SK-N-SH (cell line): ENCODE results near the gene XRN2. TPM values are rescaled to one million over a fixed set of nuclear protein-coding genes. Genes with fewer than 3 reads are reported as not detected.

Experiments used
- CTCF ChIA-PET: fragments of 300-600, 350-600 bp; formaldehyde crosslinking; extraction: SDS; loops from one replicate; lab custom pipeline; 2021; lab: Yijun Ruan, JAX
- POLR2A ChIA-PET: fragments of 350-600 bp; sonication (Branson Sonifier 250); formaldehyde crosslinking; extraction: SDS; loops from one replicate; lab custom pipeline; 2020; ENCODE audit warnings: antibody characterized with exemption, inconsistent platforms; lab: Yijun Ruan, JAX
- DNase-seq: peaks from one replicate; pipeline ENCODE4 v3.0.0; 2012
- H2AFZ ChIP-seq: fragments of 200-600 bp; sonication (generic); 2 replicates; pipeline ENCODE4 v1.8.1; 2016; ENCODE audit warnings: antibody characterized with exemption, mild to moderate bottlenecking, low read depth
- H3F3A ChIP-seq: fragments of 200-600 bp; sonication (generic); replicated peaks from 2 replicates; pipeline ENCODE3; 2016; ENCODE audit warnings: antibody characterized with exemption, mild to moderate bottlenecking; ENCODE audit not compliant: insufficient read depth
- H3K27ac ChIP-seq, 2 experiments: fragments of 200-500 bp in 1 of 2; fragments of 200-600 bp in 1 of 2; sonication (Bioruptor generic) in 1 of 2; sonication (generic), shearing (Covaris generic) in 1 of 2; 2 replicates each; pipeline versions ENCODE4 v1.5.1 to v1.6.1; 2014 to 2016; ENCODE audit warnings: low read depth in 2 of 2, inconsistent platforms in 1 of 2, low read length in 1 of 2, mild to moderate bottlenecking in 1 of 2, mixed read lengths in 1 of 2
- H3K27me3 ChIP-seq: fragments of 200-600 bp; sonication (generic), shearing (Covaris generic); 2 replicates; pipeline ENCODE4 v1.6.1; 2016; ENCODE audit warnings: mixed run types; ENCODE audit not compliant: insufficient read depth
- H3K36me3 ChIP-seq, 2 experiments: fragments of 200-500 bp in 1 of 2; fragments of 200-600 bp in 1 of 2; sonication (Bioruptor generic) in 1 of 2; sonication (generic) in 1 of 2; replicated peaks in 1 of 2; 2 replicates each; pipeline versions ENCODE3 to v1.5.1; 2014 to 2016; ENCODE audit warnings: low read length in 1 of 2, mild to moderate bottlenecking in 1 of 2; ENCODE audit not compliant: insufficient read depth in 2 of 2, control insufficient read depth in 1 of 2
- H3K4me1 ChIP-seq, 2 experiments: fragments of 200-500 bp in 1 of 2; fragments of 200-600 bp in 1 of 2; sonication (Bioruptor generic) in 1 of 2; sonication (generic), shearing (Covaris generic) in 1 of 2; 2 replicates each; pipeline versions ENCODE4 v1.5.1 to v1.6.1; 2014 to 2016; ENCODE audit warnings: low read depth in 1 of 2, low read length in 1 of 2, mixed run types in 1 of 2; ENCODE audit not compliant: insufficient read depth in 2 of 2, control insufficient read depth in 1 of 2
- H3K4me2 ChIP-seq: fragments of 200-600 bp; sonication (generic), shearing (Covaris generic); 2 replicates; pipeline ENCODE4 v1.6.1; 2017; ENCODE audit warnings: mixed run types
- H3K4me3 ChIP-seq, 2 experiments: fragments of 200-500 bp in 1 of 2; fragments of 200-600 bp in 1 of 2; sonication (Bioruptor generic) in 1 of 2; sonication (generic), shearing (Covaris generic) in 1 of 2; 2 replicates each; pipeline versions ENCODE4 v1.5.1 to v1.8.1; 2014 to 2016; ENCODE audit warnings: low read depth in 2 of 2, inconsistent platforms in 1 of 2, low read length in 1 of 2, mild to moderate bottlenecking in 1 of 2, mixed read lengths in 1 of 2, moderate library complexity in 1 of 2
- H3K79me2 ChIP-seq: fragments of 200-600 bp; sonication (generic); 2 replicates; pipeline ENCODE4 v1.8.1; 2017; ENCODE audit warnings: mild to moderate bottlenecking; ENCODE audit not compliant: insufficient read depth
- H3K9ac ChIP-seq: fragments of 200-600 bp; sonication (generic); 2 replicates; pipeline ENCODE4 v1.6.1; 2017; ENCODE audit warnings: mixed run types
- H3K9me2 ChIP-seq: fragments of 200-600 bp; sonication (generic); 2 replicates; pipeline ENCODE4 v1.6.1; 2017; ENCODE audit warnings: mixed run types
- H3K9me3 ChIP-seq: fragments of 200-600 bp; sonication (generic); 2 replicates; pipeline ENCODE4 v1.6.1; 2017; ENCODE audit warnings: mixed run types, mild to moderate bottlenecking, moderate library complexity
- H4K20me1 ChIP-seq: fragments of 200-600 bp; sonication (generic); 2 replicates; pipeline ENCODE4 v1.6.1; 2017; ENCODE audit warnings: mild to moderate bottlenecking, mixed run types; ENCODE audit not compliant: insufficient read depth
- CHD2 ChIP-seq: fragments of 150-350 bp; IDR thresholded peaks from 2 replicates; pipeline ENCODE4 v1.6.1; 2018; ENCODE audit warnings: low read length; ENCODE audit not compliant: partially characterized antibody
- CTCF ChIP-seq: fragments of 200-600 bp; sonication (generic); IDR thresholded peaks from 2 replicates; pipeline ENCODE4 v1.6.1; 2017; ENCODE audit warnings: antibody characterized with exemption, mild to moderate bottlenecking, moderate library complexity
- ELF1 ChIP-seq: IDR thresholded peaks from 2 replicates; pipeline ENCODE4 v1.4.0; 2012
- FOSL2 ChIP-seq: IDR thresholded peaks from 2 replicates; pipeline ENCODE4 v1.4.0; 2012; ENCODE audit warnings: low read depth, mild to moderate bottlenecking, moderate library complexity, borderline replicate concordance
- GATA2 ChIP-seq: sonication (generic); formaldehyde crosslinking; IDR thresholded peaks from 2 replicates; pipeline ENCODE4 v1.5.0; 2020; ENCODE audit warnings: mild to moderate bottlenecking, missing genetic modification reagents
- IRF3 ChIP-seq: fragments of 150-350 bp; IDR thresholded peaks from 2 replicates; pipeline ENCODE4 v1.6.1; 2016; ENCODE audit warnings: mild to moderate bottlenecking, low read depth, low read length
- JUND ChIP-seq: IDR thresholded peaks from 2 replicates; pipeline ENCODE4 v1.4.0; 2012
- MEF2A ChIP-seq: IDR thresholded peaks from 2 replicates; pipeline ENCODE4 v1.4.0; 2012; ENCODE audit warnings: low read depth, borderline replicate concordance
- MXI1 ChIP-seq: IDR thresholded peaks from 2 replicates; pipeline ENCODE4 v1.6.1; 2012; ENCODE audit warnings: mild to moderate bottlenecking, low read depth, low read length, improper control_type of control experiment
- NFIC ChIP-seq: IDR thresholded peaks from 2 replicates; pipeline ENCODE4 v1.4.0; 2012; ENCODE audit warnings: borderline replicate concordance
- PBX3 ChIP-seq: IDR thresholded peaks from 2 replicates; pipeline ENCODE4; 2012
- POLR2AphosphoS5 ChIP-seq: IDR thresholded peaks from 2 replicates; pipeline ENCODE4 v1.6.1; 2012; ENCODE audit warnings: low read depth, low read length
- RAD21 ChIP-seq: IDR thresholded peaks from 2 replicates; pipeline ENCODE4 v1.6.1; 2012; ENCODE audit warnings: mild to moderate bottlenecking, low read length
- RFX5 ChIP-seq: IDR thresholded peaks from 2 replicates; pipeline ENCODE4 v1.6.1; 2012; ENCODE audit warnings: mild to moderate bottlenecking, improper control_type of control experiment, low read length
- SIN3A ChIP-seq: IDR thresholded peaks from 2 replicates; pipeline ENCODE4 v1.6.1; 2012; ENCODE audit warnings: low read depth, mild to moderate bottlenecking, low read length, moderate library complexity, borderline replicate concordance
- TAF1 ChIP-seq: IDR thresholded peaks from 2 replicates; pipeline ENCODE4 v1.6.1; 2012; ENCODE audit warnings: low read depth, mild to moderate bottlenecking, low read length, moderate library complexity, borderline replicate concordance
- TEAD4 ChIP-seq: IDR thresholded peaks from 2 replicates; pipeline ENCODE4 v1.4.0; 2012; ENCODE audit warnings: mild to moderate bottlenecking, borderline replicate concordance; ENCODE audit not compliant: insufficient read depth
- USF1 ChIP-seq: IDR thresholded peaks from 2 replicates; pipeline ENCODE4 v1.4.0; 2012; ENCODE audit warnings: low read depth, borderline replicate concordance
- USF2 ChIP-seq: fragments of 150-350 bp; IDR thresholded peaks from 2 replicates; pipeline ENCODE4 v1.6.1; 2017; ENCODE audit warnings: antibody characterized with exemption, low read length, low read depth, borderline replicate concordance
- YY1 ChIP-seq: IDR thresholded peaks from 2 replicates; pipeline ENCODE4 v1.4.0; 2012; ENCODE audit warnings: low read depth, mild to moderate bottlenecking
- ZBTB33 ChIP-seq: IDR thresholded peaks from 2 replicates; pipeline ENCODE4 v1.4.0; 2012; ENCODE audit warnings: low read depth, borderline replicate concordance
- WGBS: methylation state at CpG from one replicate; pipeline ENCODE4 v1.1.6; 2017; ENCODE audit warnings: low lambda C conversion rate; 5-methylcytosine and 5-hydroxymethylcytosine counted together
- polyA plus RNA-seq, 3 experiments: library from polyadenylated mRNA; depleted of rRNA; stranded (reverse); fragments of >200 nt; gene quantifications; 2 replicates each; pipeline ENCODE4 v1.2.3, GENCODE V29; 2012

The XRN2 gene
- polyA plus RNA-seq (2012; rRNA removed) = 44.5 and 56.5 TPM in 2 replicates
- 60.8 and 67.0 TPM in 2 replicates for polyA plus RNA-seq (2012; cell fraction: cytosol; rRNA removed)
- 37.1 and 64.3 TPM in 2 replicates for polyA plus RNA-seq (2012; cell fraction: nucleus; rRNA removed)

- Histone ChIP-seq H3K4me2 (peak within 1 kb of the TSS; percentile 88), H3K27me3 (no peaks in the 10 kb centered on the region), H4K20me1 (peaks cover 46% of the 10 kb centered on the region), H3K9me2 (no peaks in the 10 kb centered on the region), H3K4me3 (peak within 1 kb of the TSS; percentile 79 to 92), H3F3A (peaks cover 5% of the 10 kb centered on the region), H3K9me3 (no peaks in the 10 kb centered on the region), H3K4me1 (peaks cover 0 to 2% of the 10 kb centered on the region in 2 experiments; a peak in 2 of 4 replicates), H3K27ac (peak within 1 kb of the TSS; percentile 94), H2AFZ (peak within 1 kb of the TSS; percentile 84), H3K79me2 (peaks cover 52% of the 10 kb centered on the region), H3K9ac (peak within 1 kb of the TSS; percentile 96), H3K36me3 (peaks cover 0 to 19% of the 10 kb centered on the region in 2 experiments)
- WGBS = 1% methylated on average over 16 of the region's 87 CpGs
- ChIA-PET POLR2A (interaction anchor here (0.9 to 2.1 kb wide), 6 partner anchors 9 to 93 kb away, joined by 3 to 15 read pairs (median 4); no protein-coding TSS in a partner anchor), CTCF (interaction anchor here (1.3 to 2.2 kb wide), 2 partner anchors 67 to 177 kb away, joined by 3 to 11 read pairs; partner anchors contain the start of gene KIZ)
- DNase-seq = peak; percentile 93
- TF ChIP-seq POLR2AphosphoS5 (peak; percentile 95), FOSL2 (no peak), GATA2 (CRISPR knock-in tag) (no peak), TEAD4 (no peak), ELF1 (peak; percentile 88), IRF3 (no peak), MEF2A (no peak), JUND (no peak), USF1 (peak; percentile 93), USF2 (peak; percentile 74), CTCF (0 out of 2 replicates have a peak, but pooled peaks have one; percentile 11), CHD2 (peak; percentile 66), TAF1 (peak; percentile 88), RFX5 (no peak), NFIC (no peak), RAD21 (no peak), YY1 (no peak), MXI1 (peak; percentile 84), ZBTB33 (0 out of 2 replicates have a peak, but pooled peaks have one; percentile 11), SIN3A (peak; percentile 85), PBX3 (no peak)
These were observed at the start of gene XRN2 for GRCh38 chr20:21303061-21303871. Gene XRN2 (plus strand): TSS chr20:21303331. CDS start chr20:21303399, 68 bp downstream.
